Measurements from ENCODE around the gene NFKBIL1.

The NFKBIL1 gene

DNA sequence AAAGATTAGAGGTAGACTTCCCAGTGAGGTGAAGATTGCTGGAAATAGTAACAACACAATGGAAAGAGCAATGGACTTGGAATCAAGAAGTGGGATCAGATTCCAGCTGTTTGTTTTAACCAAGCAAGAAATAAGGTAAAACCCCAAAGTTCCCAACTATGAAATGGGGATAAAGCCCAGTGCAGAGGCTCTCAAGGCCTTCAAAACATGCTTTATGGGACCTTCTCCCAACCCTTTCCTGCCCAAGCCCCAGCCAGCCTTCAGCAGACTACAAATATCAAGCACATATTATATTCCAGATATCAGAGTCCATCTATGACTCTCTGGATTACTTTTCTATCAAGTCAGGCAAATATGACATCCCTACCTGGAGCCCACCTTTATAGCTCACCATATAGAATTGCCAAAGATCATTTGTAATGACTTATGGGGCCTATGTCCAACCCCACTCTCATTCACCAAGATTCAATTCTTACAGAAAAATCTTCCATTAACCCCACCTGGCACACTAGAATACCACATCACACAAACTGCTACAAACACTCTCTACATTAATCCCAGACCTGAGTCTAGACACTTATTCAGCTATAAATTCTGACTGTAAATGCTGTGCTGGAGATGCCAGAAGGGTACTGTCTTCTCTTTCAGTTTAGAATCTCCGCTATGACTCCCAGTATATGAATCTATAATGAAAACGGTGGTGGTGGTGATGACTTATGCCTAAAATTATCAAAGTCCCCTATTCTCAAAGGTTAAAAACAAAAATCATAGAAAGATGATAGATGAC, 11.7 kb upstream of the NFKBIL1 start:
- no peak for DNase-seq

GRCh38 chr6:31538805-31539400, 8.5 kb upstream of the NFKBIL1 start:
- DNase-seq, result no peak

DNA sequence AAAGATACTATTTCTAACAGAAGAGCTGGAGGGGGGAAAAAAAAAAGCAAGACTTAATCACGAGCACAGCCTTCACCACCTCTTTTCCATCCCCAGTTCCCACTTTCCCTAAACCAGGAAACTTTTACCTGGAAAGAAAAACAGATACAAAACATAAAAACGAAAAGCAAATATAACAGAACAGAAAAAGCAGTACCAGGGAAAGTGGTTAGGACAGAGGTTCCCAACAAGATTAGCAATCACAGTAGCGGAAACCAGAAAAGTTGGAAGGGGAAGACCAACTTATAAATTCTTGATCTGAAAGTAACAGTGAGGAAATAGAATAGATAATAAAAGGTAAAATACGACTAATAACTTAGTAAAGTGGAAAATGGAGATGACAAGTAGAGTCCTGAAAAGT, 6.8 kb upstream of the NFKBIL1 start:
- no peak for DNase-seq

DNA sequence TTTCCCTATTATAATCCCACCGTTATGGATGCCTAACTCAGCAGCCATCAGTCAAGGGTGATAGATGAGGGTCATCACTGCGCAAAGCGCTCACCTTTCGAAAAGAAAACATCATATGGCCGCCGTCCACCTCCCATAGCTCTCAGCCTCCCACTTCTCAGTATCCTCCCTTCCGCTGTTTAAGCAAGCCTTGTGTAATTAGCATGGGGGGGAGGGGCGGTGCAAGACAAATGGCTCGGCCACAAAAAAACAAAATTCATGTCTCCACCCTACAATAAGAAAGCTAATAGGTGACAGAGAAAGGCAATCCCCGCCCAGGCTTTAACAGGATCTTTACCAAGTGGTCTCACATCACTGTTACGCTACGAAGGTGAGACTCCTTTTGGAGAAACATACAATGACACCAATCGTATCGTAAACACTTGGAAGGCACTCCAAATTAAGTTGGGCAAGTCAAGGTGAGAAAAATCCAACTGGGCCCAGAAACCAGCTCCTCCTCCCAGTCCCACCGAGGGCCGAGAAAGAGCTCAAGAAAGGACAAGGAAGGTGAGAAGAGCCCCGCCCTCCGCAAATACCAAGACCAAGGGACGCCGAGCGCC, 6.2 kb upstream of the NFKBIL1 start:
- DNase-seq, result peak; percentile 75

- DNase-seq, result peak; percentile 99
Observed at GRCh38 chr6:31541658-31542521, 5.5 kb upstream of the NFKBIL1 start, which contains the start of gene DDX39B. DDX39B (minus strand) TSS chr6:31542003; CDS start chr6:31540532, 1,471 bp downstream.

DNA sequence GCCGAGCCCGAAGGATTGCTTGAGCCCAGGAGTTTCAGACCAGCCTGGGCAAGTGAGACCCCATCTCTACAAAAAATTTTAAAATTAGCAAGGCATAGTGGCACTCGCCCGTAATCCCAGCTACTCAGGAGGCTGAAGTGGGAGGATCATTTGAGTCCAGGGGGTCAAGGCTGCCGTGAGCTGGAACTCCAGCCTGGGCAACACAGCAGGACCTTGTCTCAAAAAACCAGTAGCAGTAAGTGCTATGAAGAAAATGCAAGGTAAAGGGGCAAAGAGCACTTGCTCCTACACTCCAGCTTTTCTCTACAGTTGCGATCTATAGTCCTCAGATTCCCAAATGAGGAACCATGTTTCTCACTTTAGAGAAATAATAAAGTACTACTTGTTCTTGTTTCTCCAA, 3.8 kb upstream of the NFKBIL1 start:
- DNase-seq, result no peak

DNA sequence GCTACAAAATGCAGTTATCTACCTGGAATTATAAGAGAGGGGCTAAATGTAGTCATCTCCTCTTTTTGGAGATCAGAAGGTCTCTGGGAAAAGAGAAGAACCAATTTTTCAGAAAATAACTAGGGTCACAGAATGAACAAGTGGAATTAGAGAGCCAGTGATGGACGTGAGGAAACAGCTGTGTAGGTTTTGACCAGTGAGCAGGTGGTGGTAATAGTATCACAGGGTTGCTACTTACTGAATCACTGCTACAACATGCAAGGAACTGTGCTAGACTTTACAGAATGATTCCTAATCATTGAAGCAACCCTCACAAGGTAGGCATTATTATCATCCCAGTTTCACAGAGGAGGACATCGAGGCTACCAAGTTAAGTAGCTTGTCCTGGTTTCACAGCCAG, 2.7 kb upstream of the NFKBIL1 start:
- no peak for DNase-seq

GRCh38 chr6:31545291-31545690, 2.1 kb upstream of the NFKBIL1 start:
- no peak for DNase-seq

- peak; percentile 98 for DNase-seq
Observed at GRCh38 chr6:31546339-31546957, 960 bp upstream of the NFKBIL1 start, which contains the start of gene ATP6V1G2. ATP6V1G2 (minus strand) TSS chr6:31546608; CDS start chr6:31546559, 49 bp downstream.

- DNase-seq, result no peak
Observed at GRCh38 chr6:31547727-31548543, 527 bp downstream of the NFKBIL1 start.

- no peak for DNase-seq
Observed at GRCh38 chr6:31548544-31548873, 1.1 kb downstream of the NFKBIL1 start.

GRCh38 chr6:31551371-31551770, 4.0 kb downstream of the NFKBIL1 start:
- DNase-seq, result peak; percentile 56

GRCh38 chr6:31556307-31556706, 8.9 kb downstream of the NFKBIL1 start:
- DNase-seq, result no peak

- no peak for DNase-seq
Observed at GRCh38 chr6:31557443-31558317, 10.3 kb downstream of the NFKBIL1 start.

DNA sequence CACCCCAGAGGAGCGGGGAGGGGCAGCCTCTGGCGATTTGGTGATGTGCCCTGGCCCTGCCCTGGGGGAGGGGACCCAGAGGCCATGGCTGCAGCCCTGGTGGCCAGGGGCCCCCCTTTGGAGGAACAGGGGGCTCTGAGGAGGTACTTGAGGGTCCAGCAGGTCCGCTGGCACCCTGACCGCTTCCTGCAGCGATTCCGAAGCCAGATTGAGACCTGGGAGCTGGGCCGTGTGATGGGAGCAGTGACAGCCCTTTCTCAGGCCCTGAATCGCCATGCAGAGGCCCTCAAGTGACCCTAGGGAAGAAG, 10.9 kb downstream of the NFKBIL1 start:
- no peak for DNase-seq

DNA sequence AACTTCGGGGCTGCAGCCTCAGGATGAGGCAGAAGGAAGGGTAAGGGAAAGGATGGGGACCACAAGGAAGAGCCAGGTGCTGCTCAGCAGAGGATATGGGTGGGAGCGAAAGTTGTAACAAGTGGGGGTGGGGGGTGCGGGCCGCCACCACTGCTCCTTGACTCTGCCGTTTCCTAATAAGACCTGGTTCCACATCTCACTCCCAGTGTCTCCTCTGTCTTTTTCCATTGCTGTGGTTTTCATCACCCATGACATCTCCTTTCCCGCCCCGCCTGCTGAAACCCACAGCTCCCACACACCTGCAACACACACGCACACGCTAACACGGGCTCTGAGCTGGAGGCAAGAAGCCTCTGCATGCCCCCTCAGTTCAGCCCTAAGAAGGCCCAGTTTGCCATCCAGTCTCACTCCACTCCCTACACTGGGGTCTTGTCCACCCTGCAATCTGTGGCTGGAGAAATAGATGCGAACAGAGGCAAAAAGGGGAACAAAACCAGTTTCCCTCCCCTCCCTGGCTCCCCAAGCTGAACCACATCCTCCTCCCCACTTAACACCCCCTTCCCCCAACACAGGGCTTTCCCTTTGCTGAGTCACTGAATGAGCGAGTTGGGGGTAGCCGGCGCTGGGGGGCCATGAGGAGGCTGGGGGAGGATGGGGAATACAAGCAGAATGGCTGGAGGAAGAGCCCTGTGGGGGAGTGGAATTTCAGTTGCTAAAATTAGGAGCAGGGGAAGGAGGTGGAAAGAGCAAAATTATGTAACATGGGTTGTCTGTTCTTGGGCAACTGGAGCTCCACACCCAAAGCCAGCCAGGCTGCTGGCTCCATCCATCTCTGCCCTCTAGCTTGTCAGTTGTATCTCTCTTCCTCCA, 11.5 kb downstream of the NFKBIL1 start:
- no peak for DNase-seq

DNA sequence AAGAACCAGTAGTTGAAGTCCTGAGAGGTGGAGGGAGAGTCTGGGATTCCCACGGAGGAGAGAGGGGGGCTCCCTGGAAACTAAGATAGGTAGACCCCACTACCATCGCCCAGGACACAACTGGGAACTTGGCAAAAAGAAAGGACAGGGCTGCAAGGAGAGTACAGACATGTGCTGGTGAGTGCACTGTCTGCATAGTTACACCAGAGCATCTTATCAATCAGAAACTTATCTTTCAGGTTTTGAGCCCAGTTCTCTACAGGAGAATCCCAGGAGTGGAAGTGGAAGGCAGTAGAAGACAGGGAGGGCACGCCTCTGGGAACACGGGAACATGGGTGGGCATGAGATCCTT, 12.2 kb downstream of the NFKBIL1 start:
- no peak for DNase-seq

GRCh38 chr6:31559958-31560696, 12.7 kb downstream of the NFKBIL1 start:
- DNase-seq, result no peak

- DNase-seq, result no peak
Observed at GRCh38 chr6:31560697-31561058, 13.3 kb downstream of the NFKBIL1 start.

Data from DMS53 (cell line).